ENCODE measurements around the gene RIPOR2. TPM values are rescaled to one million over a fixed set of nuclear protein-coding genes. Genes with fewer than 3 reads are reported as not detected.

The RIPOR2 gene
- total and polyA plus RNA-seq, 11 donors = 0.76 to 14.2 (median 4.2) TPM

DNA sequence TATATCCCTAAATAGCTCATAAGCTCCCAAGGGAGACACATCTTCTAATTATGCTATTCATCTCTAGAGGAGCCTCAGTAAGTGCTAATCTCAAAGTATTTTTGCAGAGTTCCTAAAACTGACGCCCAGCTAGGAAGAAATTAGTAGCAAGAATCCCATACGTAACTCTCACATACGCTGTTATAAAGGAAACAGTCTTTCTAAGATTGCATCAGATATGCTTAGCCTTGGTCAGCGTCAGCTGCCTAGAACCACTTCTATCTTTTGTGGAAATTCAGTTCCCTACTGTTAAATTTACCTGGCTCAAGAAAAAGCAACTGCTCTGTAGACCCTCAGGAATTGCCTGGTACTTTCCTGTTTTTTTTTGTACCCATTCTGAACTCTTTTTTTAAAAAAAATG, 13.6 kb downstream of the RIPOR2 start:
- no peaks in the 10 kb centered on the region for H3K36me3 ChIP-seq
- intact Hi-C loops (cut with DNase I) = no loop called here
- no peaks in the 10 kb centered on the region for H3K27me3 ChIP-seq
- no peak for TF ChIP-seq POLR2A (IDR thresholded peaks at IDR 0.05)
- TF ChIP-seq, protein P1, sequence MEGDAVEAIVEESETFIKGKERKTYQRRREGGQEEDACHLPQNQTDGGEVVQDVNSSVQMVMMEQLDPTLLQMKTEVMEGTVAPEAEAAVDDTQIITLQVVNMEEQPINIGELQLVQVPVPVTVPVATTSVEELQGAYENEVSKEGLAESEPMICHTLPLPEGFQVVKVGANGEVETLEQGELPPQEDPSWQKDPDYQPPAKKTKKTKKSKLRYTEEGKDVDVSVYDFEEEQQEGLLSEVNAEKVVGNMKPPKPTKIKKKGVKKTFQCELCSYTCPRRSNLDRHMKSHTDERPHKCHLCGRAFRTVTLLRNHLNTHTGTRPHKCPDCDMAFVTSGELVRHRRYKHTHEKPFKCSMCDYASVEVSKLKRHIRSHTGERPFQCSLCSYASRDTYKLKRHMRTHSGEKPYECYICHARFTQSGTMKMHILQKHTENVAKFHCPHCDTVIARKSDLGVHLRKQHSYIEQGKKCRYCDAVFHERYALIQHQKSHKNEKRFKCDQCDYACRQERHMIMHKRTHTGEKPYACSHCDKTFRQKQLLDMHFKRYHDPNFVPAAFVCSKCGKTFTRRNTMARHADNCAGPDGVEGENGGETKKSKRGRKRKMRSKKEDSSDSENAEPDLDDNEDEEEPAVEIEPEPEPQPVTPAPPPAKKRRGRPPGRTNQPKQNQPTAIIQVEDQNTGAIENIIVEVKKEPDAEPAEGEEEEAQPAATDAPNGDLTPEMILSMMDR (IDR thresholded peaks at IDR 0.05) = no peak
- ATAC-seq (no peak), DNase-seq (no peak)
- 73 to 94% (median 87%) methylated on average over 4 of the region's 4 CpGs for WGBS, 4 donors
- H3K4me3 ChIP-seq = no peak overlapping the region
- H3K27ac ChIP-seq = peak overlapping the region in 1 of 12 donors; percentile 38
- no peaks in the 10 kb centered on the region for H3K9me3 ChIP-seq
- peaks cover 0 to 73% (median 17%) of the 10 kb centered on the region in 12 donors for H3K4me1 ChIP-seq

DNA sequence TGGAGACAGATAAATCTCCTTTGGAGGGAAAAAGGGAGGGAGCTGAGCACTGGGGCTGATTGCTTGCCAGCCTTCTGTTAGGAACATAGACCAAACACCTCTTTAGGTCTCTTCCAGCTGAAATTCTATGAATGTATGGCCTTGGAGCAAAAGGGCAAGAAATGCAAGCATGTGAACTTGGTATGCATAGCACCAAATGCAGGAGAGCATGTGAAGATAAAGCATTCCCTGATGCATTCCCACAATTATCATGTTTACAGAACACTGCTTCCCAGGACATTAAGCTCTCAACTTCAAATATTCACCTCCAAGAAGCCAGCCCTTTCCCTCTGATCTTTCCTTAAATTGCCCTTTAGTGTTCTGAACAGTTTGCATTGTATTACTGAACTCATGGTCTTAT, 15.6 kb downstream of the RIPOR2 start:
- DNase-seq = no peak
- Histone ChIP-seq H3K27me3 (no peaks in the 10 kb centered on the region), H3K4me1 (peaks cover 0 to 61% (median 17%) of the 10 kb centered on the region in 12 donors), H3K4me3 (no peak overlapping the region), H3K36me3 (no peaks in the 10 kb centered on the region), H3K27ac (peak overlapping the region in 5 of 12 donors; percentile 11 to 64 (median 39)), H3K9me3 (no peaks in the 10 kb centered on the region)
- intact Hi-C loops (cut with DNase I) = no loop called here
- TF ChIP-seq, protein P1 (IDR thresholded peaks at IDR 0.05) = no peak
- no peak for TF ChIP-seq POLR2A (IDR thresholded peaks at IDR 0.05)
- no peak for ATAC-seq

DNA sequence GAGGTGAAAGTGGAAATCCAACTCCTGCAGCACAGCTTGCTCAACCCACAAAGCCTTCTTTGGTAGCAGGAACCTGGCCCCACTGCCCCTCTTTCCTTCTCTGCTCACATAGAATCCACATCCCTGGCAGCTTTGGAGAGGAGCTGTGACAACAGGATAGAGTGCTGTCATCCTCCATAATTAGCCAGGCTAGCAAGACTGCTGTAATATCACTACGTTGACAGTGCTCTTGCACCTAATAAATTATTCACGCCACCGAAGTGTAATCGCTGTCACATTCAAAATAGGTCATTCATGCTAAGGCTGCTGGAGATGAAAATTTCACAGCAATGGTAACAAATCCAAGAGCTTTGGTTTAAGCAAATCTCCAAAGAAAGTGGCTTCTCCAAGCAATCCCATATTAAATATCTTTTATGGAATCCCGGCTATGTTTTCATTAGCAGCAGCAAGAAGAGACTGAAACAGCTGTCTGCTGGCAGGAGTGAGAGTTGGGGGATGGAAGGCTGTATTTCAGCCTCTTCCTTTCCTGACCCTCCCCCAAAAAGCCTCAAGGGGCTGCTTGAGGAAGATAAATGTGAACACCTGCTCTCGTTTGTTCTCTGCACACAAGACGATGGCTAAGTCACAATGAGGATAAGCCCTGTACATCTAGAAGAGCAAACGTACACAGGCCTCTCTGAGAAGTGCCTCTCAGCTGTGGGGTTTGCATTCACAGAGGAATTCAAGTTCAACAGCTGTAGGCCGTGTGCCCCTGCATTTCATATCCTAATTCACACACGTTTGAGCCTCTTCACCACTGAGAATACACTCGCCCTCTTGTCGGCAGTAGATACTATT, 16.5 kb downstream of the RIPOR2 start:
- H3K36me3 ChIP-seq = no peaks in the 10 kb centered on the region
- ATAC-seq = peak; percentile 68 to 90 (median 86)
- H3K9me3 ChIP-seq = no peaks in the 10 kb centered on the region
- intact Hi-C loops (cut with DNase I) = no loop called here
- peak overlapping the region in 8 of 12 donors; percentile 20 to 80 (median 52) for H3K27ac ChIP-seq
- peak in 4 of 5 donors; percentile 27 to 32 (median 29) for DNase-seq
- H3K4me3 ChIP-seq = peak overlapping the region in 2 of 12 donors; percentile 15 to 18
- whole genome bisulfite sequencing, 4 donors = 29 to 42% (median 37%) methylated on average over 12 of the region's 12 CpGs
- H3K27me3 ChIP-seq = no peaks in the 10 kb centered on the region
- TF ChIP-seq, protein P1 (IDR thresholded peaks at IDR 0.05) = no peak
- no peak for TF ChIP-seq POLR2A (IDR thresholded peaks at IDR 0.05)
- H3K4me1 ChIP-seq = peaks cover 0 to 52% (median 17%) of the 10 kb centered on the region in 12 donors

DNA sequence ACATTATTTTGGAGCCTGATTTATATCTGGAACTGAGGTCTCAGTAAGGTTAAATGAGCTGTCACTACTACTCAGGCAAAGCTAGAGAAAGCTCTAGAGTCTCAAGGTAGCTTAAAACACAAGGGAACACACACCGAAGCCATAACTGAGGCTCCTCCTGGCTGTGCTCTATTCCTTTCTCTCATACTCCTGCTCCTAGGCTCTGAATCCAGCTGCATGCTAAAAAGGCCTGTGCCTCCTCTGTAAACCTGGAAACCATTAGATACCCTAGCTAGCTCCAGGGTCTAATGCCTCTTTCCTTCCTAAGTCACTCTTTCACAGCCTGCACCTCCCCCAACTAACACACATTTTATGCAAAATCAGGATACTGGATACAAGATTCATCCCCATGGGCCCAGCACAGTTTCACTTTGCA, 17.1 kb downstream of the RIPOR2 start:
- Histone ChIP-seq H3K9me3 (no peaks in the 10 kb centered on the region), H3K36me3 (no peaks in the 10 kb centered on the region), H3K4me3 (peak overlapping the region in 2 of 12 donors; percentile 15 to 18), H3K4me1 (peaks cover 0 to 47% (median 17%) of the 10 kb centered on the region in 12 donors), H3K27ac (peak overlapping the region in 8 of 12 donors; percentile 20 to 80 (median 52)), H3K27me3 (no peaks in the 10 kb centered on the region)
- DNase-seq (no peak), ATAC-seq (peak in 2 of 4 donors; percentile 28 to 35)
- intact Hi-C loops (cut with DNase I) = no loop called here
- 50 to 75% (median 72%) methylated on average over 1 of the region's 1 CpG for WGBS, 4 donors
- TF ChIP-seq, protein P1 (IDR thresholded peaks at IDR 0.05) = no peak
- no peak for TF ChIP-seq POLR2A (IDR thresholded peaks at IDR 0.05)
